Measurements from ENCODE around the gene ADAR. TPM values are rescaled to one million over a fixed set of nuclear protein-coding genes. Genes with fewer than 3 reads are reported as not detected.

The ADAR gene
- total RNA-seq, 1 experiment from 2014 or later: 221 TPM

GRCh38 chr1:154567386-154568156 lies 40.4 kb downstream of the ADAR start, which contains the start of gene CHRNB2 (continued):
- peak; percentile 99 for TF ChIP-seq FOXP1 (CRISPR knock-in tag; IDR thresholded peaks at IDR 0.05; ENCODE audit: borderline replicate concordance)
- peak; percentile 95 for TF ChIP-seq MYBL2 (CRISPR knock-in tag; IDR thresholded peaks at IDR 0.05)
- TF ChIP-seq ETV6 (CRISPR knock-in tag; IDR thresholded peaks at IDR 0.05): peak; percentile 98
- TF ChIP-seq ESRRA (CRISPR knock-in tag; IDR thresholded peaks at IDR 0.05; ENCODE audit: borderline replicate concordance): peak; percentile 97
- TF ChIP-seq PRRX2 (CRISPR knock-in tag; IDR thresholded peaks at IDR 0.05): no peak
- TF ChIP-seq, protein P1, sequence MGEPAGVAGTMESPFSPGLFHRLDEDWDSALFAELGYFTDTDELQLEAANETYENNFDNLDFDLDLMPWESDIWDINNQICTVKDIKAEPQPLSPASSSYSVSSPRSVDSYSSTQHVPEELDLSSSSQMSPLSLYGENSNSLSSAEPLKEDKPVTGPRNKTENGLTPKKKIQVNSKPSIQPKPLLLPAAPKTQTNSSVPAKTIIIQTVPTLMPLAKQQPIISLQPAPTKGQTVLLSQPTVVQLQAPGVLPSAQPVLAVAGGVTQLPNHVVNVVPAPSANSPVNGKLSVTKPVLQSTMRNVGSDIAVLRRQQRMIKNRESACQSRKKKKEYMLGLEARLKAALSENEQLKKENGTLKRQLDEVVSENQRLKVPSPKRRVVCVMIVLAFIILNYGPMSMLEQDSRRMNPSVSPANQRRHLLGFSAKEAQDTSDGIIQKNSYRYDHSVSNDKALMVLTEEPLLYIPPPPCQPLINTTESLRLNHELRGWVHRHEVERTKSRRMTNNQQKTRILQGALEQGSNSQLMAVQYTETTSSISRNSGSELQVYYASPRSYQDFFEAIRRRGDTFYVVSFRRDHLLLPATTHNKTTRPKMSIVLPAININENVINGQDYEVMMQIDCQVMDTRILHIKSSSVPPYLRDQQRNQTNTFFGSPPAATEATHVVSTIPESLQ (CRISPR knock-in tag; IDR thresholded peaks at IDR 0.05): no peak
- TF ChIP-seq ZNF219 (CRISPR knock-in tag; IDR thresholded peaks at IDR 0.05; ENCODE audit: borderline replicate concordance): peak; percentile 97
- TF ChIP-seq TEAD4 (CRISPR knock-in tag; IDR thresholded peaks at IDR 0.05): peak; percentile 91
- TF ChIP-seq IRF2 (CRISPR knock-in tag; IDR thresholded peaks at IDR 0.05; ENCODE audit: borderline replicate concordance, low read depth): no peak; the same call in 1 of the 2 replicates
- TF ChIP-seq, protein P2, sequence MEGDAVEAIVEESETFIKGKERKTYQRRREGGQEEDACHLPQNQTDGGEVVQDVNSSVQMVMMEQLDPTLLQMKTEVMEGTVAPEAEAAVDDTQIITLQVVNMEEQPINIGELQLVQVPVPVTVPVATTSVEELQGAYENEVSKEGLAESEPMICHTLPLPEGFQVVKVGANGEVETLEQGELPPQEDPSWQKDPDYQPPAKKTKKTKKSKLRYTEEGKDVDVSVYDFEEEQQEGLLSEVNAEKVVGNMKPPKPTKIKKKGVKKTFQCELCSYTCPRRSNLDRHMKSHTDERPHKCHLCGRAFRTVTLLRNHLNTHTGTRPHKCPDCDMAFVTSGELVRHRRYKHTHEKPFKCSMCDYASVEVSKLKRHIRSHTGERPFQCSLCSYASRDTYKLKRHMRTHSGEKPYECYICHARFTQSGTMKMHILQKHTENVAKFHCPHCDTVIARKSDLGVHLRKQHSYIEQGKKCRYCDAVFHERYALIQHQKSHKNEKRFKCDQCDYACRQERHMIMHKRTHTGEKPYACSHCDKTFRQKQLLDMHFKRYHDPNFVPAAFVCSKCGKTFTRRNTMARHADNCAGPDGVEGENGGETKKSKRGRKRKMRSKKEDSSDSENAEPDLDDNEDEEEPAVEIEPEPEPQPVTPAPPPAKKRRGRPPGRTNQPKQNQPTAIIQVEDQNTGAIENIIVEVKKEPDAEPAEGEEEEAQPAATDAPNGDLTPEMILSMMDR (IDR thresholded peaks at IDR 0.05): no peak
- peak; percentile 99 for TF ChIP-seq ZNF232 (CRISPR knock-in tag; IDR thresholded peaks at IDR 0.05)
- peak; percentile 98 for TF ChIP-seq TEAD1 (CRISPR knock-in tag; IDR thresholded peaks at IDR 0.05)
- TF ChIP-seq EMX1 (CRISPR knock-in tag; IDR thresholded peaks at IDR 0.05): 0 out of 2 replicates have a peak, but pooled peaks have one; percentile 28
- TF ChIP-seq, protein P3, sequence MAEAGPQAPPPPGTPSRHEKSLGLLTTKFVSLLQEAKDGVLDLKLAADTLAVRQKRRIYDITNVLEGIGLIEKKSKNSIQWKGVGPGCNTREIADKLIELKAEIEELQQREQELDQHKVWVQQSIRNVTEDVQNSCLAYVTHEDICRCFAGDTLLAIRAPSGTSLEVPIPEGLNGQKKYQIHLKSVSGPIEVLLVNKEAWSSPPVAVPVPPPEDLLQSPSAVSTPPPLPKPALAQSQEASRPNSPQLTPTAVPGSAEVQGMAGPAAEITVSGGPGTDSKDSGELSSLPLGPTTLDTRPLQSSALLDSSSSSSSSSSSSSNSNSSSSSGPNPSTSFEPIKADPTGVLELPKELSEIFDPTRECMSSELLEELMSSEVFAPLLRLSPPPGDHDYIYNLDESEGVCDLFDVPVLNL (CRISPR knock-in tag; IDR thresholded peaks at IDR 0.05; ENCODE audit: borderline replicate concordance, low read depth): peak; percentile 83
- no peak for TF ChIP-seq CDX4 (CRISPR knock-in tag; IDR thresholded peaks at IDR 0.05; ENCODE audit: borderline replicate concordance)
- TF ChIP-seq PRDM15 (CRISPR knock-in tag; IDR thresholded peaks at IDR 0.05): peak; percentile 62
- TF ChIP-seq, protein P4, sequence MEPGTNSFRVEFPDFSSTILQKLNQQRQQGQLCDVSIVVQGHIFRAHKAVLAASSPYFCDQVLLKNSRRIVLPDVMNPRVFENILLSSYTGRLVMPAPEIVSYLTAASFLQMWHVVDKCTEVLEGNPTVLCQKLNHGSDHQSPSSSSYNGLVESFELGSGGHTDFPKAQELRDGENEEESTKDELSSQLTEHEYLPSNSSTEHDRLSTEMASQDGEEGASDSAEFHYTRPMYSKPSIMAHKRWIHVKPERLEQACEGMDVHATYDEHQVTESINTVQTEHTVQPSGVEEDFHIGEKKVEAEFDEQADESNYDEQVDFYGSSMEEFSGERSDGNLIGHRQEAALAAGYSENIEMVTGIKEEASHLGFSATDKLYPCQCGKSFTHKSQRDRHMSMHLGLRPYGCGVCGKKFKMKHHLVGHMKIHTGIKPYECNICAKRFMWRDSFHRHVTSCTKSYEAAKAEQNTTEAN (CRISPR knock-in tag; IDR thresholded peaks at IDR 0.05): peak; percentile 95
- no peak for TF ChIP-seq SOX15 (CRISPR knock-in tag; IDR thresholded peaks at IDR 0.05)
- no peak for TF ChIP-seq GTF2I (CRISPR knock-in tag; conservative IDR thresholded peaks at IDR 0.05)
- peak; percentile 76; the same call in 1 of the 2 replicates for TF ChIP-seq TCF7 (CRISPR knock-in tag; IDR thresholded peaks at IDR 0.05; ENCODE audit: low read depth)
- peak; percentile 94 for TF ChIP-seq NFE2L1 (CRISPR knock-in tag; IDR thresholded peaks at IDR 0.05)
- no peak for TF ChIP-seq JAZF1 (CRISPR knock-in tag; IDR thresholded peaks at IDR 0.05)
- TF ChIP-seq, protein P5, sequence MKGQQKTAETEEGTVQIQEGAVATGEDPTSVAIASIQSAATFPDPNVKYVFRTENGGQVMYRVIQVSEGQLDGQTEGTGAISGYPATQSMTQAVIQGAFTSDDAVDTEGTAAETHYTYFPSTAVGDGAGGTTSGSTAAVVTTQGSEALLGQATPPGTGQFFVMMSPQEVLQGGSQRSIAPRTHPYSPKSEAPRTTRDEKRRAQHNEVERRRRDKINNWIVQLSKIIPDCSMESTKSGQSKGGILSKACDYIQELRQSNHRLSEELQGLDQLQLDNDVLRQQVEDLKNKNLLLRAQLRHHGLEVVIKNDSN (CRISPR knock-in tag; IDR thresholded peaks at IDR 0.05): peak; percentile 75; the same call in 1 of the 2 replicates
- TF ChIP-seq ZNF138 (CRISPR knock-in tag; conservative IDR thresholded peaks at IDR 0.05): peak; percentile 82
- TF ChIP-seq TP53 (CRISPR knock-in tag; IDR thresholded peaks at IDR 0.05): peak; percentile 98
- no peak for TF ChIP-seq RORB (CRISPR knock-in tag; IDR thresholded peaks at IDR 0.05)
- TF ChIP-seq GABPB1 (CRISPR knock-in tag; IDR thresholded peaks at IDR 0.05): peak; percentile 82
- TF ChIP-seq SMAD3 (CRISPR knock-in tag; IDR thresholded peaks at IDR 0.05; ENCODE audit: borderline replicate concordance): peak; percentile 94
- TF ChIP-seq ZBTB21 (CRISPR knock-in tag; IDR thresholded peaks at IDR 0.05; ENCODE audit: borderline replicate concordance): peak; percentile 95
- TF ChIP-seq NR1H2 (CRISPR knock-in tag; IDR thresholded peaks at IDR 0.05): no peak

All from WTC11 (cell line).